DMS 273 (cell line): ENCODE measurements around the gene MEX3D.

Source experiments
- DNase-seq: peaks from one replicate; lab custom pipeline; 2025; ENCODE audit not compliant: unreplicated experiment; lab: John Stamatoyannopoulos, UW

Gene MEX3D

GRCh38 chr19:1505991-1506881 is 61.9 kb downstream of the MEX3D start:
- no peak for DNase-seq

GRCh38 chr19:1505012-1505411 is 63.1 kb downstream of the MEX3D start:
- no peak for DNase-seq
